Lower lobe of right lung (tissue), 2 donors: ENCODE results near the gene LYAR. TPM values are rescaled to one million over a fixed set of nuclear protein-coding genes. Genes with fewer than 3 reads are reported as not detected.

Experiments
- ATAC-seq, 2 donors: fragments of 200-7000 bp; cut with Tn5 transposase; one replicate each; pipeline ENCODE4 v1.9.1; 2020 to 2022; ENCODE audit warnings: mild to moderate bottlenecking in 2 of 2, moderate library complexity in 2 of 2
- DNase-seq: peaks from one replicate; pipeline ENCODE4 v3.0.0-alpha.2; 2020
- H3K27ac ChIP-seq: fragments of 200-600 bp; one replicate; pipeline ENCODE4 v1.8.0; 2022
- H3K27me3 ChIP-seq: fragments of 200-600 bp; one replicate; pipeline ENCODE4 v1.8.0; 2022; ENCODE audit warnings: low read depth
- H3K36me3 ChIP-seq: fragments of 200-600 bp; one replicate; pipeline ENCODE4 v1.8.0; 2022; ENCODE audit warnings: mild to moderate bottlenecking
- H3K4me1 ChIP-seq: fragments of 200-600 bp; one replicate; pipeline ENCODE4 v1.8.0; 2022
- H3K4me3 ChIP-seq: fragments of 200-600 bp; one replicate; pipeline ENCODE4 v1.8.0; 2022; ENCODE audit warnings: mild to moderate bottlenecking
- H3K9me3 ChIP-seq: fragments of 200-600 bp; one replicate; pipeline ENCODE4 v1.8.0; 2022
- CTCF ChIP-seq: fragments of 200-600 bp; IDR thresholded peaks from one replicate; pipeline ENCODE4 v1.8.0; 2022; ENCODE audit warnings: antibody characterized with exemption, mild to moderate bottlenecking
- intact Hi-C: fragments of 100-400 bp; cut with DNase I; formaldehyde crosslinking; loops from one replicate; pipeline ENCODE4 v1.11.0; 2022
- total RNA-seq: library from RNA; stranded (reverse); fragmentation: NEBNext Ultra II Directional; extraction: Animal tissue kit (Norgen Biotek cat#: 25700); gene quantifications from one replicate; pipeline ENCODE4 v1.2.1, GENCODE V29; 2021
- donor health status: DM: no; HTN: yes; CAD: no; lungs with severe emphysema.

Gene LYAR
- total RNA-seq, 1 donor from 2014 or later, result 18.0 TPM

GRCh38 chr4:4271912-4272311 is 18.0 kb downstream of the LYAR start:
- intact Hi-C loops, result no loop called here
- DNase-seq (peak; percentile 81), ATAC-seq (peak; percentile 30 to 58)
- H3K9me3 ChIP-seq, result no peaks in the 10 kb centered on the region
- H3K4me1 ChIP-seq, result peaks cover 5% of the 10 kb centered on the region
- H3K27ac ChIP-seq, result no peak overlapping the region
- TF ChIP-seq CTCF, result no peak
- no peak overlapping the region for H3K4me3 ChIP-seq
- H3K36me3 ChIP-seq, result peaks cover 91% of the 10 kb centered on the region
- no peaks in the 10 kb centered on the region for H3K27me3 ChIP-seq

GRCh38 chr4:4270529-4270928 is 19.4 kb downstream of the LYAR start:
- Histone ChIP-seq H3K27me3 (no peaks in the 10 kb centered on the region), H3K27ac (peak overlapping the region; percentile 81), H3K36me3 (peaks cover 80% of the 10 kb centered on the region), H3K4me3 (no peak overlapping the region), H3K9me3 (no peaks in the 10 kb centered on the region), H3K4me1 (peaks cover 5% of the 10 kb centered on the region)
- DNase-seq (no peak), ATAC-seq (peak in 1 of 2 donors; percentile 42)
- TF ChIP-seq CTCF, result no peak
- intact Hi-C loops, result no loop called here

DNA sequence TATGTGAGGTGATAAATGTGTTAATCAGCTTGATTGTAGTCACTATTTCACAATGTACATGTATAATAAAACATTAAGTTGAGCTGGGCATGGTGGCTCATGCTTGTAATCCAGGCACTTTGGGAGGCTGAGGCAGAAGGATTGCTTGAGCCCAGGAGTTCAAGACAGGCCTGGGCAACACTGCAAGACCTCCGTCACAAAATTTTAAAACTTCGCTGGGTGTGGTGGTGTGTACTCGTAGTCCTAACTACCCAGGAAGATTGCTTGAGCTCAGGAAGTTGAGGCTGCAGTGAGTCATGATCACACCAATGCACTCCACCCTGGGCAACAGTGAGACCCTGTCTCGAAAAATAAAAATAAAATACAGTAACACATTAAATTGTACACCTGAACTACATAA is 20.1 kb downstream of the LYAR start:
- H3K27me3 ChIP-seq, result no peaks in the 10 kb centered on the region
- peaks cover 5% of the 10 kb centered on the region for H3K4me1 ChIP-seq
- H3K36me3 ChIP-seq, result peaks cover 74% of the 10 kb centered on the region
- intact Hi-C loops, result no loop called here
- TF ChIP-seq CTCF, result no peak
- DNase-seq (no peak), ATAC-seq (peak; percentile 83 to 84)
- H3K9me3 ChIP-seq, result no peaks in the 10 kb centered on the region
- H3K27ac ChIP-seq, result peak overlapping the region; percentile 81
- no peak overlapping the region for H3K4me3 ChIP-seq

DNA sequence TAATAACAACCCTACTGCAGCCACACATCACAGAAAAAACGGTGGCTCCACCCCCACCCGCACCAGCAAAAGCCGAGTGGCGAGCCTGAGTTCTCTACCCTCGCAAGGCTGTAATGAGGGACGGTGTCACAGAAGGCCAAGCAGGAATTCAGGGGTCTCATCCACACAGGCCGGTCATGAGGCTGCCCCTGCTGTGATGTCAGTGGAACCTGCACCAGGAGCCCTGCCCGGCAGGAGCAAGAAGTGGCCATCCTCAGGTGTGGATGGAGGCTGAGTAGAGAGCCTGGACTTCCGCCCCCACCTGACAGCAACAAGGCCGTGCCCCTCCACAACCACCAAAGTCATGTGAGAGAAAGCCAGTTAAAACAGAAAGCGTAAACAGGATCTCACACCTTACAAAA is 20.6 kb downstream of the LYAR start:
- H3K4me3 ChIP-seq, result no peak overlapping the region
- intact Hi-C loops, result no loop called here
- H3K4me1 ChIP-seq, result peaks cover 5% of the 10 kb centered on the region
- no peaks in the 10 kb centered on the region for H3K9me3 ChIP-seq
- H3K27me3 ChIP-seq, result no peaks in the 10 kb centered on the region
- no peak for DNase-seq
- peak overlapping the region; percentile 81 for H3K27ac ChIP-seq
- no peak for TF ChIP-seq CTCF
- ATAC-seq, result peak in 1 of 2 donors; percentile 29
- peaks cover 68% of the 10 kb centered on the region for H3K36me3 ChIP-seq

DNA sequence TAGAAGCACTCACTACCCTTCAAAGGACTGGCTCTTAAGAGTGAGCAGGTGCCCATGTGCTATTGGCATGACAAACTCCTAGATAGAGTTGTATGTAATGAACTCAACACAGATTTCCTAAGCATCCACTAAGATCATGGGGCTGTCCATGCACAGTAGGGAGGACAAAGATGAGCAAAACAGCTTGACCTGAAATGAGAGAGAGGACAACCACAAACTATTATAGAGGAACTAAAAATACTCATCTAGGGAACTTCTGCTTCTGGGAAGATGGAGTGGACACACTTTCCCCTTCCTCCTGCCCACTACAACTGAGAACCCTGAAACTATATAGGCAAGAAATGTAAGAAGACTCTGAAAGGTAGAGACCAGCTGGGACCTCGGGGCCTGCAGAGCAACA is 21.2 kb downstream of the LYAR start:
- peak; percentile 74 to 78 for ATAC-seq
- no peak for DNase-seq
- no peak for TF ChIP-seq CTCF
- Histone ChIP-seq H3K4me3 (no peak overlapping the region), H3K27ac (peak overlapping the region; percentile 81), H3K27me3 (no peaks in the 10 kb centered on the region), H3K4me1 (peaks cover 5% of the 10 kb centered on the region), H3K9me3 (no peaks in the 10 kb centered on the region), H3K36me3 (peaks cover 63% of the 10 kb centered on the region)
- intact Hi-C loops, result no loop called here

DNA sequence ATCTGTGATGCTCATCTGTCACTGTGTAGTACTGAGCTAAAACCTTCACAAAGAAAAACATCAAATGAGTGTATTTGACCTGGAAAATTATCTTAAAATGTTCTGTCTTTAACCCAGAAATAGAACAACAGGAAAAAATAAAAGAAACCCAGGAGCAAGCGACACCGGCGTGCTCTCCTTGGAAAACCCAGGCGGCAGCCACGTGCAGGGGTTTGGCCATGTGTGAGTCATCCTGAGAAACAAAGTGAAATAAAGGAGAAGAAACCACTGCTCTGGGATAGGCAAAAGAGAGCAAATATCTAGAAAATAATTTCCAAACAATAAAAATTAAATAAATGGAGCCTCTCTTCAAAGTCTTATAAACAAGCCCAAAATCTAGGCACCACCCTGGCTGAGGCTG is 22.0 kb downstream of the LYAR start:
- H3K27ac ChIP-seq, result peak overlapping the region; percentile 81
- ATAC-seq, result no peak
- no peak for TF ChIP-seq CTCF

More for the DNA sequence above, 22.0 kb downstream of the LYAR start:
- peaks cover 5% of the 10 kb centered on the region for H3K4me1 ChIP-seq
- H3K9me3 ChIP-seq, result no peaks in the 10 kb centered on the region
- no peak for DNase-seq
- H3K36me3 ChIP-seq, result peaks cover 55% of the 10 kb centered on the region
- no peaks in the 10 kb centered on the region for H3K27me3 ChIP-seq
- intact Hi-C loops, result no loop called here
- no peak overlapping the region for H3K4me3 ChIP-seq
